ENCODE measurements around the gene MBD3.

Gene MBD3

DNA sequence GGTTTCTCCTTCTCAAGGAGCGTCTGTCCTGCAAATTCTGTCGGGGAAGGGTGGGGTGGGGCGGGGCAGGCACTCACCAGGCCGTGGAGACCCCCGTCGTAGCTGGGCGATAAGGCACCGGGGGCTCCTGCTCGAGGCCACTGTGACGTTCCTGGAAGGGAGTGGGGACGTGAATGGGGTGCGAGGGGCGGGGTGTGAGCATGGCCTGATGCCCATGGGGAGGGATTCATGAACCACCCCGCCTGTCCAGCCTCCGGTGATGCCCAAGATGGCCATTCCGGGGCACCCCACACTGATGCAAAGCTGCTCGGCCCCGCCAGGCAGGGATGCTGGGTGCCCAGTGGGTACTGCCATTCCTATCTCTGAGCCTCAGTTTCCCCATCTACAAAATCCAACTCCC lies 27.0 kb upstream of the MBD3 start:
- DNase-seq (ENCODE audit: low read depth in 2 of 2, low spot score in 1 of 2) = no peak

DNA sequence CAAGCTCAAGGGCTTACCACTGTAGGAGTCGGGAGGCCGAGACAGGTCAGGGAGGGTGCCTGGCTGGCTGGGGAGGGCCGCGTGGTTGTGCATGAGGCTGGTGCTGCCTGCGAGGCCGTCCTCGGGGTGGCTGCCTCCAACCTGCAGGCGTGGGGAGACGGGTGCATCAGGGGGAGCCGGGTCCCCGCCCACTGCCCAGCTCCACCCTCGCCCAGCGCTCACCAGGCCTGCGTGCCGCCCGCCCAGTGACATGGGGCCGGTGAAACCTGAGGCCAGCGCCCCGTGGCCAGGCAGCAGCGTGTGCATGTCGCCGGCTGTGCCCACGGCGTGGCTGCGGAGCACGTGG lies 26.4 kb upstream of the MBD3 start:
- DNase-seq (ENCODE audit: low read depth in 2 of 2, low spot score in 1 of 2) = no peak

DNA sequence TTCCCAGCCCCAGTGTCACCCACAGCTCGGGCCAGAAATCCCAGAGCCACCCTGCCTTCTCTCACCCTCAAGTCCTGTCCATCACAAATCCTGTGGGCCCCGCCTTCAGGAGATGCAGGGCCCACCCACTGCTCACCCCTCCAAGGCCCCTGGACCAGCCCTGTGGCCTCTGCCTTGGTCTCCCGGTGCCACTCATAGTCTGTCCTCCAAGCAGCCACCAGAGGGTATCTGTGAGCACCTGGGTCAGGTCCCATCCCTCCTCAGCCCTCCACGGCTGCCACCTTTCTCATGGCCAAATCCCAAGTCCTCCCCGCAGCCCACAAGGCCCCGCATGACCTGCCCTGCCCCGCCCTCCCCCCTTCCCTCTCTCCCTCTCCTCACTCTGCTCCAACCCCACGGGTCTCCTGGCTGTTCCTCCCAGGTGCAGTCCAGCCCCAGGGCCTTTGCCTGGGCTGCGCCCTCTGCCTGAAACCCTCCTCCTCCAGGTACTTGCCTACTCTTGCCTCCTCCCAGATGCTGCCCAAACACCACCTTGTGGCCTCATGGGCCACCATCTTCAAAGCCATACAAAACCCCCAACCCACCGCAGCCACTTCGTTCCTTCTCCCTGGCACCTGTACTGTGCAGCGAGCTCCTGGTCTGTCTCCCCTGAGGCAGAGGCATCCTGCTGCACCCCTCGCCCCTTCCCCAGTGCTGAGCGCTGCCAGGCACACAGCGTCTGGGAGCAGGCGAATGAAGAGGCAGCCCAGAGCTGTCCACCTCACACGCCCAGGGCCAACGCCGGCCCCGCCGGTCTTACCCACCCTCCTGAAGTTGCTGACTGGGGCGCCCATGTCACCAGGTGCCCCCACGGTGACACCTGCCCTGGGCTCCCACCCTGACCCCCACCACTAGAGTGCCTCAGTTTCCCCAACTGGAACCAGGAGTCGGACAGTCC lies 25.8 kb upstream of the MBD3 start:
- DNase-seq (ENCODE audit: low read depth in 2 of 2, low spot score in 1 of 2) = no peak

DNA sequence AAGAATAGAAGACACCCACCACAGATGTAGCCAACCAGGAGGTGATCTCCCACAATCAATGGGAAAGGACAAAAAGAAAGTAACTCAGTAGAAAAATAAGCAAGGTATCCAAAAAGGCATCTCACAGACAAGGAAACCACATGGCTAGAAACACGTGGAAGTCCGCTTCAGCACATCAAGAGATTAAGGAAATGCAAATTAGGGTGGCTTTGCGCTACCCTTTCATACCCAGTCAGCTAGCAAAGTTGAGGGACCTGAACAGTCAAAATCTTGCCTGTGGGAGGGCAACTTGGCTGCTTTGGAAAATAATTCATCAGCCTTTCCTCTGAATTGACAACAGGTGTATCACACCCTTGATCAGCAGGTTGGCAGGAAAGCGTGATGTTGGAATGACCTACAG lies 24.2 kb upstream of the MBD3 start:
- no peak for DNase-seq (ENCODE audit: low read depth in 2 of 2, low spot score in 1 of 2)

DNA sequence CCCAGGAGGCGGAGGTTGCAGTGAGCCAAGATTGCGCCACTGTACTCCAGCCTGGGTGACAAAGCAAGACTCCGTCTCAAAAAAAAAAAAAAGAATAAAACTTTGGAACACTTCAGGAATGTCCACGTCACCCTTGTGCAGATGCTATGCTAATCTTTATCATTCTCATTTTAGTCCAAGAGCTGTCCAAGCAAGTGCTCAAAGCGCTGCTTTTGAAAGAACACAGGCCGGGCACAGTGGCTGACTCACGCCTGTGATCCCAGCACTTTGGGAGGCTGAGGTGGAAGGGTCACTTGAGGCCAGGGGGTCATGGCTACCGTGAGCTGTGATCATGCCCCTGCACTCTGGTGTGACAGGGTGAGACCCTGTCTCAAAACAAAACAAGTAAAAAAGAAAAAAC lies 23.7 kb upstream of the MBD3 start:
- DNase-seq (ENCODE audit: low read depth in 2 of 2, low spot score in 1 of 2) = no peak

DNA sequence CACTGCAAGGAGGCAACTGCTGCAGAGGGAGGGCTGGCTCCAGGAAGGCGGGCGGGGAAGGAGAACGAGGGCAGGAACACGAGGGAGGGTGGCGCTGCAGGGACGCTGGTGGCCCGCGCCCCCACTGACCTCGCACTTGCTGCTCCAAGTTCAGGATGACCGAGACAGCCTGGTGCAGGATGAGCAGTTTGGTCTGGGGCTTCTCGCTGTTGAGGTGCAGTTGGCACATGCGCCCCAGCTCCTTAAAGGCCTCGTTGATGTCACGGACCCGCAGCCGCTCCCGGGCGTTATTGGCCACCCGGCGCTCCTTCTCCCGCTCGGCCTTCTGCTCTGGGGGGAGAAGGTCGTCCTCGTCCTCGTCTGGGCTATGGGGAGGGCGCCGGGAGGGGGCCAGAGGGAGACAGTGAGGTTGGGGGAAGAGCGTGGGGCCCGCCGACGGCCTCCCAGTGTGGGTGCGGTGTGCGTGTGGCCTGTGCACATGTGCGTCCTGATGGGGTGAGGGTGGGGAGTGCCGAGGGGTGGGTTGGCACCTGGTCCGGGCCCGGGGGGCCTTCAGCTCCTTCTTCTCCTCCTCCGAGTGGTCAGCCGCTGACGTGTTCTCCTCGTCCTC lies 22.6 kb upstream of the MBD3 start:
- DNase-seq (ENCODE audit: low read depth in 2 of 2, low spot score in 1 of 2) = no peak

DNA sequence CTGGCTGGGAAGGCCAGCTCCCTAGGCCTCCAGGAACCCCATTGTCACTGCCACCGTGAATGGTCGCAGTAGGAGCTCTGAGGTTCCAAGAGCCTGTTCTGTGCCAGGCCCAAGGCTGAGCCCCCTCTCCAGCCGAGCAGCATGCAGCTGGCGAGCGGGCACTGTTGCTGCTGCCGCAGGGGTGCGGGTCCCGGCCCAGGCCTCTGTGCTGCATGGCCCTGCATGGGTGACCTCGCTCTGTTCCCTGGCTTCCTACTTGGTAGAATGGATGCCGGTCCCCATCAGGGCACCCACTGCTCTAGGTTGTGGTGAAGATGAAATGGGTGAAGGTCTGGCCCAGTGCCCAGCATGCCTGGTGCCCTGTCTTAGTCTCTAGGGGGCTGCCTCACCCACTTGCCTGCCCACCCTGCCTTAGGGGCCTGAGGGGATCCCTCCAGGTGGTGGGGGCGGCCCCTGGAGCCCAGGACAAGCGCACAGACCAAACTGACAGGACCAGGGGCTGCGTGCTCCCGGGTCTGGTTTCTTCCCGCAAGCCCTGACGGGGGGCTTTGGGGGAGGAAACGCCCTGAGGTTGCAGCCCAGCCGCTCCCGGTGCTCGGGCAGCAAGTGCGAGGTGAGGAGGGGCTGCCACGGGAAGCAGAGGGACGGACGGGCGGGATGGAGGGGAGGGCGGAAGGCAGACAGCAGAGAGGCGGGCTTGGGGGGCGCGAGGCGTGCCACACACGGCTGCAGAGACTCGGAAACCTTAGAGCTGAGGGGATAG lies 21.3 kb upstream of the MBD3 start:
- DNase-seq (ENCODE audit: low read depth in 2 of 2, low spot score in 1 of 2) = no peak

DNA sequence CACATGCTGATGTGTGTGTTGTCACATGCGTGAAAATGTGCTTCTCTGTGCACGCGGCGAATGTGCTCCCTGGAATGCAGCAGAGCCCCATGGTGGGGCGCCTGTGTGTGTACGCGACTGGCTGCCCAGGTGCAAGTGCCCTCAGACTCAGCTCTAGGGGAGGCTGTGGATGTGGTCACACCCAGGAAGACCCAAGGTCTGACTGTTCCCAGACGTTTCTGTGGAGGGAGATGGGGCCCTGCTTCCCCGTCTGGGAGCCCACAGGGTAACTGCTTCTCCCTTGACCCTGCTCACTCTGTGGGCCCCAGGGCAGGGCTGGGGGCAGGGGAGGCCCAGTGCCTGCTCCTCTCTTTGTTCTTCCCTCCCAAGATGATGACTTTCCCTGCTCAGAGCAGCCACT lies 20.5 kb upstream of the MBD3 start:
- no peak for DNase-seq (ENCODE audit: low read depth in 2 of 2, low spot score in 1 of 2)

DNA sequence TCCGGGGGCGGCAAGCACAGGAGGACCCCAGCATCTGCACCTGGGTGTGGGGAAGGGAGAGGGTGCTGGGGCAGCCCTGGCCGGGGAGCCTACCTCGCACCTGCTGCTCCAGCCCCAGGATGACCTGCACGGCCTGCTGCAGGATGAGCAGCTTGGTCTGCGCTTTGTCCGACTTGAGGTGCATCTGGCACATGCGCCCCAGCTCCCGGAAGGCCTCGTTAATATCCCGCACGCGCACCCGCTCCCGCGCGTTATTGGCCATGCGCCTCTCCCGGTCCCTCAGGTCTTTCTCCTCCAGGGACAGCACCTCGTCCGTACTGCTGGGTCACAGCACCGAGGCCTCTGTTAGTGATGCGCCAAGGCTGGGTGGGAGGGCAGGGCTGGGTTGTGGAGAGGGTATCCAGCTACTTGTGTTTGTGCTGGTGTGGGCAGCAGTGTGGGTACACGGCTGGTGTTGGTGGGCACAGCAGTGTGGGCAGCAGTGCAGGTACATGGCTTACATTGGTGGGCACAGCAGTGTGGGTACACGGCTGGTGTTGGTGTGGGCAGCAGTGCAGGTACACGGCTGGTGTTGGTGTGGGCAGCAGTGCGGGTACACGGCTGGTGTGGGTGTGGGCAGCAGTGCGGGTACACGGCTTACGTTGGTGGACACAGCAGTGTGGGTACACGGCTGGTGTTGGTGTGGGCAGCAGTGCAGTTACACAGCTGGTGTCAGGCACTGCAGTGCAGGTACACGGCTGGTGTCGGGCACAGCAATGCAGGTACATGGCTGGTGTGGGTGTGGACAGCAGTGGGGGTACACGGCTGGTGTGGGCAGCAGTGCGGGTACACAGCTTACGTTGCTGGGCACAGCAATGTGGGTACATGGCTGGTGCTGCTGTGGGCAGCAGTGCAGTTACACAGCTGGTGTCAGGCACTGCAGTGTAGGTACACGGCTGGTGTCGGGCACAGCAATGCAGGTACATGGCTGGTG lies 19.7 kb upstream of the MBD3 start:
- no peak for DNase-seq (ENCODE audit: low read depth in 2 of 2, low spot score in 1 of 2)

DNA sequence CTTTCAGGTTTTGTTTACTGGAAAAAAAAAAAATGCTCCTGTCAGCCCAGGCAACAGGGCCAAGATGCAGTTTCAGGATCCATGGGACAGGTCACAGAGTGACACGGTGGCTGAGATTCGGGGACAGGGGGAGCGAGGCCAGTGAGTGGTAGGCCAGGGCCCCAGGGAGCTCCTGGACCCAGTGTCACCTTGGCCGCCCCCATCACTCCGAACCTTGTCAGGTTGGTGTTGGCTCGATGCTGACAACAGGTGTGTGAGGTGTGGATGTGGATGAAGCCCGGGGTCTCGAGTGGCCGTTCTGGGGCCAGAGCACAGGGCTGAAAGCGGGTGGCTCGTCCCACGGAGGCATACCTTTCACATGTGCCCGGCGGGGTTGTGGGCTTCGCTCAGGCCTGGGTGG lies 18.7 kb upstream of the MBD3 start:
- DNase-seq (ENCODE audit: low read depth in 2 of 2, low spot score in 1 of 2) = no peak

DNA sequence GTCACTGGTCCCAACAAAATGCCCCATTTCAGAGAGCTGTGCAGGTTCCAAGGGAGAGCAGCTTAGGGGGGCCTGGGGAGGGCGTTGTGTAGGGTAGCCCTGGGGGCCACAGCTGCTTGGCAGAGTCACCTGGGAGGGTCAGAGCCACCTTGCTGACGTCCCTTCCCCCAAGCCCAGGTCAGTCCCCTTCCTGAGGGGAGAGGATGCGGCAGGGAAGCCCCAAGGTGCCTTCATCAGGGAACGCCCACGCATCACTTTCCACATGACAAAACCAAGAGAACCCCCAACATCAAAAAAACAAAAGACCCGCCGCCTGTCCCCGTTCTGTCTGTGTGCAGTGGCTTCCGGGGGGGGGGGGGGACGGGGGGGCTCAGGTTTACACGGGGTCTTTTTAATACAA lies 17.9 kb upstream of the MBD3 start:
- no peak for DNase-seq (ENCODE audit: low read depth in 2 of 2, low spot score in 1 of 2)

DNA sequence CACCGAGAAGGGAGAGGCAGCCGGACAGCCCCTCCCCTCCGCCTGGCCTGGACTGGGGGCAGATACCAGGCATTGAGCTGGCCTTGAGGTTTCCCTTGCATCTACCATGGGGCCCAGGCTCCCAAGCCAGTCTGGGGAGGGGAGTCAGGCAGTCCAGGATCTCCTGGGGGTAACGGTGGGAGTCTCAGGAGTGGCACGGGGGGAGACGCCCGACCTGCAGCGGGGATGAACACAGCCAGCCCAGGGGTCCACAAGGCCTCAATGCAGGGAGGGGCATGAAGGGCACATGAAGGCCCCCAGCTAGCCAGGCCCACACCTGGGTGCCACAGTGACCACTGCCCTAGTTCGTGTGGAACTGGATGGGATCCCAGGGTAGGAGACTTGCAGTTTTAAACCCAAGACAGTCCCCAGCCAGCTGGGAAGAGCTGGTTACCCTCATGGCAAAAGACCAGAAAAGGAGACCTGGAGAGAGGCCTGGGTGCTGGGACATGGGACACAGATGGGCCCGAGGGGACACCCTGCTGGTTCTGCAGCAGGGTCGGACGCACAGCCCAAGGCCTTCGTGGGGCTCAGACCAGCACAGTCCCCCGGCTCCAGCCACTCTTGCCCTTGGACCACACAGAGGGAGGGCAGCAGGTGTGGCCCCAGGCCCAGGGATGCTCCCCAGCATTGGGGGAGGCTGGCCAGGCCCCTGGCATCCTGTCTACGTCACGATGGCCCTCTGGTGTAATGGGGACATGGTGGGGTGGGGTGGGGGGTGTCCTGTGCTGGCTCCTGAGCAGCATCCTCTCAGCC lies 17.2 kb upstream of the MBD3 start:
- no peak for DNase-seq (ENCODE audit: low read depth in 2 of 2, low spot score in 1 of 2)

DNA sequence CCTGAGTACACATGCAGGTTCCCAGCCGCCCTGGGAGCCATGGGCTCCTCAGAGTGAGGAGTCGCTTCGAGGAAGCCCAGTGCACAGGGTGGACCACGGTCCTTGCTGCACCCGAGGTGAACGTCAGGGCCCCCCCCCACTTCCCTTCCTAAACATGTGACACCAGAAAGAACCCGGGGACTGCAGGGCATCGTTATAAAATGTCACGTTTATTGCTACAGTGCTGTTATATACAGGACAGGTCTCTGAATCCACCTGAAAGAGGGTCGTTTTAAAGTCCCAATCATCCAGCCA lies 16.4 kb upstream of the MBD3 start:
- no peak for DNase-seq (ENCODE audit: low read depth in 2 of 2, low spot score in 1 of 2)

DNA sequence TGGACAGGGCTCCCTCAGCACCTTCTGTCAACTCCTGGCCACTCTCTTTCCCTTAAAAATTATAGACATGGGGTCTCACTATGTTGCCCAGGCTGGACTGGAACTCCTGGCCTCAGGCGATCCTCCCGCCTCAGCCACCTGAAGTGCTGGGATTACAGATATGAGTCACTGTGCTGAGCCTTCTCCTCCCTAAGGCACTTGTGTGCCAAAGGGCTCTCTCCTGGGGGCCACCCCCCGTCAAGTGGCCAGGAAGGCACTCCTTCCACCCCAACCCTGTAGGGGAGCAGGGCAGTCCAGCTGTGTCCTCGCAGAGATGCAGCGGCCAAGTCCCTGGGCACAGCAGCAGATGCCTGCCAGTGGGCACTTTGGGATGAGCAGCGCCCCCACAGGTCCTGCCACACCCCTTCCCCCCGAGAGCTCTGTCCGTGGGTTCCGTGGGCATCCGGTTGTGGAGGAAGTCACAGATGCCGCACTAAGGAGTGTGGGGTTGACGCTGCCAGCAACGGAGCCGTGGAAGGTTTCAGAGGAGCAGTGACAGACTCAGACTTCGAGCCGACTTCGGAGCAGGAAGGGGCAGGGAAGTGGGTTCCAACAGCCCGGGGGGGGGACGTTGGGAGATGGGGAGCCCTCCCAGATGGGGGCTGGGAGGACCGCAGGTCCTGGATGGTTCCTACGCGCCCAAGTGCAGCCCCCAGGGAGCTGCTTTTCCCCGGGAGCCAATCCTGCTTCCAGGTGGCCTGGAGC lies 15.9 kb upstream of the MBD3 start:
- no peak for DNase-seq (ENCODE audit: low read depth in 2 of 2, low spot score in 1 of 2)

DNA sequence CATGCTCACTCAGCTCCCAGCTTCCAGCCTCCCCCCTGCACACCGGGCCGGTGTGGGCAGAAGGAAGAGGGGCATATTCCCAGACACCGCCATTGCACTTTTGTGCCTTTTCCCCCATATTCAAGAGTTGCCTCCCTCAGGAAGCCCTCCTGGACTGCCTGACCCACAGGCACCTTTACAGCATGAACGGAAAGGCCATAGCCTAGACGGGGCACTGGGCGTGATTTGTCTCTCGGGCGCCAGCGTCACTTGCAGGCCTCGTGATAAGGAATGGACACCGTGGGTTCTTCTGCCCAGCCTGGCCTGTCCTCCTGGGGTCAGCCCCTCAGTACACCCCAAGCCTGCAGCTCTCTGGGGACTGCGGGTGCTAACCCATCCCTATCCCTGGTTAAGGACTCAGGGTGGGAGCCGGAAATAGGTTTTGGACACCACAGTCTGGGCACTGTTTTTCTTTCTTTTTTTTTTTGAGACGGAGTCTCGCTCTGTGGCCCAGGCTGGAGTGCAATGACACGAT lies 13.5 kb upstream of the MBD3 start:
- no peak for DNase-seq (ENCODE audit: low read depth in 2 of 2, low spot score in 1 of 2)

DNA sequence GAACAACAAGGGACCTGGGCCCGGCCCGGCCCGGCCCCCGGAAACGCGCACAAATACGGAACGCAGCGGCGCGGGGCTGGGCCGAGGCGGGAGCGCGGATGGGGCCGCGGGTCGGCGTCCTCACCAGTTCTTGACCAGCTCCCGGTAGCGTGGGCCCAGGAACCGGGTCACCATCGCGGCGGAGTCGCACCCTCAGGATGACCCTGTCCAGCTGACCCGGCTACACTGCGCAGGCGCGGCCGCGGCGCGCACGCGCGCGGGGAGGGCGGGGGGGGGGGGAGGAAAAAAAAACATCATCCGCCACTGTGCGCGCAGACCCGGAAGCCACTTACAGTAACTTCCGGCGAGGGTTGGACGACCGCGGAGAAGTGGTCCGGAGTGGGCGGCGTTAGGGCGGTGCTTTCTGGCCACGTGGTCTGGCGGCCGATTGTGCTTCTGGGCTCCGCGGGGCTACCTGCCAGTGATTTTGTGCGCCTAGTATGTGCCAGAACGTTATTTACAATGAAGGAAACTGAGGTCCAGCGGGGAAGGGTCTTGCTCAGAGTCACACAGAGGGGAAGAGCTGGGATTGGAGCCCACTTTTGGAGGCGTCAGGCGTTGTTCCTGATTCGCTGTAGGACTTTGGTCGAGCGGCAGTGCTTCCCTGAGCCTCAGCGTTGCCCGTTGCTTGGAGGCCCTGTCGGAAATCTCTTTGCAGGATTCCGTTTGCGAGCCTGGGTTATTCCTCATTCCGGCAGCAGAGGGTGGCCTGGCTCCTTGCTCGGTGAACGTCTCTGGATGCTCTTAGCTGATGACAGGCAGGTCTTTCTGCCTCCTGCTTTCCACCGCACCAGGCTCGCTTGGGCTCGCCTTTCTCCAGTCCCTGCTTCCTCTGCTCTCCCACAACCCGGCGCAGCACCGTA lies 12.8 kb upstream of the MBD3 start, which contains the start of gene UQCR11:
Gene UQCR11, minus strand, starts transcription at position 227 of the 902 bp plus-strand sequence. Its CDS starts 53 bp downstream, at position 174.
- peak; percentile 77 to 86 for DNase-seq (ENCODE audit: low read depth in 2 of 2, low spot score in 1 of 2)

DNA sequence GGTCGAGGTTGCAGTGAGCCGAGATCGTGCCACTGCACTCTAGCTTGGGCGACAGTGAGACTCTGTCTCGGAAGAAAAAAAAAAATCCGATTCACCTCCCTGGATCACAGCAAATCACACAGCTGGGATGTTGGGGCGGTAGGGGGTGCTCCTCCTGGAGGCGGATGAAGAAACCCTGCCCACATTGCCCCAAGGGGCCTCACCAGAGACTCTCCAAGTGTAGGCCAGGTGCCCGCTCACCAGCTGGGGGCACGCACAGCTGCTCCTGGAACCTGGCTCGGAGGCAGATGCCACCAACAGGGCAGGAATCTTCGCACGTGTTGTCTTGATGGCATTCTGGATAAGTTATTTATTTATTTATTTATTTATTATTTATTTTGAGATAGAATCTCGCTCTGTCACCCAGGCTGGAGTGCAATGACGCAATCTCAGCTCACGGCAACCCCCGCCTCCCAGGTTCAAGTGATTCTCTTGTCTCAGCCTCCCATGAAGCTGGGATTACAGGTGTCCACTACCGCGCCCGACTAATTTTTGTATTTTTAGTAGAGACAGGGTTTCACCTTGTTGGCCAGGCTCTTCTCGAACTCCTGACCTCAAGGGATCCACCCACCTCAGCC lies 9.5 kb upstream of the MBD3 start:
- DNase-seq (ENCODE audit: low read depth in 2 of 2, low spot score in 1 of 2) = no peak

DNA sequence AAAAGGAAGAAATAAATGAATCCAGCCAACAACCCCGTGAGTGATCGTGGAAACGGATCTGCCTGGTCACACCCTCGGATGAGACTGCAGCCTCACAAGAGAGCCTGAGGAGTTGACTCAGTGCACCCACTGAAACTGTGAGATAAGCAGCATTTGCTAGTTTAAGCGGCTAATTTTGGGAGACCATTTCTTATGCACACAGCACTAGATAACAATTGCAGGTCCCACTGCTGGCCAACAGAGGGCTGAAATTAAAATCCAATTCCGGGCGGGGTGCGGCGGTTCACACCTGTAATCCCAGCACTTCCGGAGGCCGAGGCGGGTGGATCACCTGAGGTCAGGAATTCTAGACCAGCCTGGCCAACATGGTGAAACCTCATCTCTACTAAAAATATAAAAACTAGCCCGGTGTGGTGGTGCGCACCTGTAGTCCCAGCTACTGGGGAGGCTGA lies 9.0 kb upstream of the MBD3 start:
- no peak for DNase-seq (ENCODE audit: low read depth in 2 of 2, low spot score in 1 of 2)

All from stimulated activated CD8-positive, alpha-beta memory T cell treated with anti-CD3 and anti-CD28 coated beads, Interleukin-4, amount 100 ng/mL, for 1 hour (primary cell).